ENCODE results near the gene ALG11.

GRCh38 chr13:52047463-52047862, 35.3 kb downstream of the ALG11 start:
- no peak for TF ChIP-seq ZNF274 (IDR thresholded peaks at IDR 0.05; ENCODE audit: low read depth, low read length)
- no peak for TF ChIP-seq YY1 (IDR thresholded peaks at IDR 0.05; ENCODE audit: insufficient read depth, insufficient read length)
- no peak for TF ChIP-seq SUZ12 (IDR thresholded peaks at IDR 0.05; ENCODE audit: extremely low read depth, insufficient read depth, insufficient read length)

Data from NT2/D1 (cell line).